ENCODE measurements around the gene SLC18B1. TPM values are rescaled to one million over a fixed set of nuclear protein-coding genes. Genes with fewer than 3 reads are reported as not detected.

SLC18B1 gene
- total and polyA plus RNA-seq, 10 donors = 6.0 to 19.1 (median 11.6) TPM

DNA sequence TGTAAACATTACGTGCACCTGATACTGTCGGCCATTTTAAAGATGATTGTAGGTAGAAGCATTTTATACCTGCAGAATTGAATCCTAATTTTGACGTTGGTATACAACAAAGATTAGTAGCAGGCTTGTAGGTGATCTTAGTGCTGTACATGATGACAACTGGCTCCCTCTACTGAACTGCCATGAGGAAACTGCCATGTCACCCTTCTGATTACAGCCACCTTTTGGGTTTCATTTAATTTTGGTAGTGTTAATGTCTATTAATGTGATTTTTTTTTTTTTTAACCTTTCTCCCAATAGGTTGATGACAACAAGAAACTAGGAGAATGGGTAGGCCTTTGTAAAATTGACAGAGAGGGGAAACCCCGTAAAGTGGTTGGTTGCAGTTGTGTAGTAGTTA lies 18.2 kb upstream of the SLC18B1 start:
- intact Hi-C loops (cut with DNase I; ENCODE audit: low total_unique reads) = no loop called here
- no peak for DNase-seq
- H3K27me3 ChIP-seq (replicated peaks in 1 of 7) = no peaks in the 10 kb centered on the region
- H3K4me1 ChIP-seq = peaks cover 23 to 66% (median 41%) of the 10 kb centered on the region in 6 donors
- no peaks in the 10 kb centered on the region for H3K9me3 ChIP-seq
- peak overlapping the region in 2 of 8 donors; percentile 49 to 96 for H3K27ac ChIP-seq
- peaks cover 0 to 57% (median 42%) of the 10 kb centered on the region in 6 donors for H3K36me3 ChIP-seq
- 51 to 63% (median 61%) methylated on average over 4 of the region's 4 CpGs for WGBS, 5 donors
- H3K4me3 ChIP-seq = peak overlapping the region in 5 of 8 donors; percentile 92 to 96 (median 93)
- no peak for TF ChIP-seq POLR2A (IDR thresholded peaks at IDR 0.05)

DNA sequence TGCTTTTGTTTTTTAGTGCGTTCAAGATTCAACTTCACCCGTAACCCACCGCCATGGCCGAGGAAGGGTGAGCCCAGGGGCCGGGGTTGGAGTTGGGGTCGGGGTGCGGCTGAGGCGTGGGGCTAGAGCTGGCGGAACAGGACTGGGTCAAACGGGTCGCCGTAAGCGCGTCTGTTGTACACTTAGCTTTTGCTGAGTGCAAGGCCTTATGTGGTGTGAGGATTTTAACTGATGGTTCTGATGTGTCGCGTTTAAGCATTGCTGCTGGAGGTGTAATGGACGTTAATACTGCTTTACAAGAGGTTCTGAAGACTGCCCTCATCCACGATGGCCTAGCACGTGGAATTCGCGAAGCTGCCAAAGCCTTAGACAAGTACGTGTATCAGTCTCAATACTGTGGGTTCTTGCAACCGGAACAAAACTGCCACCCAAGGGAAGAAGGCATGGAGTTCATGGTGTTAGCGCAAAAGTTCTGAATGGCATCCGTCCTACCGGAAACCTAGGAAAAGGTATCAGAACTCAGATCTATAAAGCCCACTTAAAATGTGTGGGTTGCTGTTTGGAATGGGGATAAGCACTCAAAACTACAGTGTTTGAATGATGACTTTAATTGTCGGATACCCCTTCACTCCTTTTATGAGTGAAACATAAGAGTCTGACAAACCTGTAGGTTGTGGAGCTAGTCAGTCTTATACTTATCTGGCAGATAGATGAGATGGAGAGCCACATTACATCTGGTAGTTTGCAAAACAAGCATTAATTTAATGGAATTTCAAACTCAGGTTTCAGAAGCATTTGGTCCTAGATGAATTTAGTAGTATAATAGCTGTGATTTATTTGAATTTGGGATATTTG lies 16.5 kb upstream of the SLC18B1 start:
- TF ChIP-seq, protein P1, sequence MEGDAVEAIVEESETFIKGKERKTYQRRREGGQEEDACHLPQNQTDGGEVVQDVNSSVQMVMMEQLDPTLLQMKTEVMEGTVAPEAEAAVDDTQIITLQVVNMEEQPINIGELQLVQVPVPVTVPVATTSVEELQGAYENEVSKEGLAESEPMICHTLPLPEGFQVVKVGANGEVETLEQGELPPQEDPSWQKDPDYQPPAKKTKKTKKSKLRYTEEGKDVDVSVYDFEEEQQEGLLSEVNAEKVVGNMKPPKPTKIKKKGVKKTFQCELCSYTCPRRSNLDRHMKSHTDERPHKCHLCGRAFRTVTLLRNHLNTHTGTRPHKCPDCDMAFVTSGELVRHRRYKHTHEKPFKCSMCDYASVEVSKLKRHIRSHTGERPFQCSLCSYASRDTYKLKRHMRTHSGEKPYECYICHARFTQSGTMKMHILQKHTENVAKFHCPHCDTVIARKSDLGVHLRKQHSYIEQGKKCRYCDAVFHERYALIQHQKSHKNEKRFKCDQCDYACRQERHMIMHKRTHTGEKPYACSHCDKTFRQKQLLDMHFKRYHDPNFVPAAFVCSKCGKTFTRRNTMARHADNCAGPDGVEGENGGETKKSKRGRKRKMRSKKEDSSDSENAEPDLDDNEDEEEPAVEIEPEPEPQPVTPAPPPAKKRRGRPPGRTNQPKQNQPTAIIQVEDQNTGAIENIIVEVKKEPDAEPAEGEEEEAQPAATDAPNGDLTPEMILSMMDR (IDR thresholded peaks at IDR 0.05 in 8 of 11, conservative IDR thresholded peaks at IDR 0.05 in 3 of 11) = no peak
- TF ChIP-seq POLR2A (IDR thresholded peaks at IDR 0.05) (no peak), POLR2AphosphoS5 (IDR thresholded peaks at IDR 0.05) (no peak)
- DNase-seq = no peak
- Histone ChIP-seq H3K27ac (peak overlapping the region; percentile 72 to 99 (median 96)), H3K9me3 (no peaks in the 10 kb centered on the region), H3K27me3 (replicated peaks in 1 of 7) (no peaks in the 10 kb centered on the region), H3K4me1 (peaks cover 23 to 62% (median 41%) of the 10 kb centered on the region in 6 donors), H3K36me3 (peaks cover 0 to 49% (median 40%) of the 10 kb centered on the region in 6 donors), H3K4me3 (peak overlapping the region; percentile 86 to 96 (median 92))
- WGBS, 5 donors = 0 to 2% (median 1%) methylated on average over 24 to 27 of the region's 27 CpGs
- intact Hi-C loops (cut with DNase I; ENCODE audit: low total_unique reads) = no loop called here

DNA sequence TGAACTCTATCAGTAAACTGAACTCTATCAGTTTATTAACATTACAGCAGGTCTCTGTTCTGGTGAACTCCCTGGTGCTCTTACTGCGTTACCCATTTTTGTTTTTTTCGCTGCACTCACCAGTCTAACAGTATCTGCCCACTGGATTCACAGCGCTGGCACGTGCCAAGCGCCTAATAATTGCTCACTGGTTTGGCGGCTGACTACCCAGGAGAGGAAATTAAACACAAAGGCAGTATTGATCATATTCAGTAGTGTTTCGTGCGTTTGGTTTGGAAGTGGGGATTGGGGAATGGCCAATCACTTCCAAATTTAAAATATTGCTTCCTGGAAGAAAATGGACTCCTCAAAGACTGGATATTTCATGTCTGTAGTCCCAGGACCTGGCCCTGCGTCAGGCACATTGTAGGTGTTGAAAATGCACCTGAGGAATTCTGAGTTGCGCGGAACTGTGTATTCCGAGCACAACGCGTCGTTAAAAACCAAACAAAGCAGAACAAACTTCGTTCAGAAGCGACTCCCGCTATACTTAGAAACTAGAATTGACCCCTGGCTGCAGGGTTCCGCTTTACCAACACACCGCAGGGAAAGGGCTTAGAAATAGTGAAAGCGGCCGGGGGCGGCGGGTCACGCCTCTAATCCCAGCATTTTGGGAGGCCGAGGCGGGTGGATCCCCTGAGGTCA lies 14.9 kb upstream of the SLC18B1 start:
- WGBS, 5 donors = 0 to 1% (median 1%) methylated on average over 27 of the region's 27 CpGs
- H3K36me3 ChIP-seq = peaks cover 0 to 33% (median 24%) of the 10 kb centered on the region in 6 donors
- peak; percentile 88 for DNase-seq
- peak overlapping the region; percentile 91 to 99 (median 96) for H3K27ac ChIP-seq
- TF ChIP-seq POLR2AphosphoS5 (IDR thresholded peaks at IDR 0.05) (peak in 1 of 3 donors; percentile 58), POLR2A (IDR thresholded peaks at IDR 0.05) (peak in 1 of 3 donors; percentile 71)
- TF ChIP-seq, protein P1 (IDR thresholded peaks at IDR 0.05 in 8 of 11, conservative IDR thresholded peaks at IDR 0.05 in 3 of 11) = no peak
- H3K4me1 ChIP-seq = peaks cover 23 to 48% (median 38%) of the 10 kb centered on the region in 6 donors
- intact Hi-C loops (cut with DNase I; ENCODE audit: low total_unique reads) = no loop called here
- no peaks in the 10 kb centered on the region for H3K9me3 ChIP-seq
- no peaks in the 10 kb centered on the region for H3K27me3 ChIP-seq (replicated peaks in 1 of 7)
- peak overlapping the region; percentile 89 to 96 (median 93) for H3K4me3 ChIP-seq

DNA sequence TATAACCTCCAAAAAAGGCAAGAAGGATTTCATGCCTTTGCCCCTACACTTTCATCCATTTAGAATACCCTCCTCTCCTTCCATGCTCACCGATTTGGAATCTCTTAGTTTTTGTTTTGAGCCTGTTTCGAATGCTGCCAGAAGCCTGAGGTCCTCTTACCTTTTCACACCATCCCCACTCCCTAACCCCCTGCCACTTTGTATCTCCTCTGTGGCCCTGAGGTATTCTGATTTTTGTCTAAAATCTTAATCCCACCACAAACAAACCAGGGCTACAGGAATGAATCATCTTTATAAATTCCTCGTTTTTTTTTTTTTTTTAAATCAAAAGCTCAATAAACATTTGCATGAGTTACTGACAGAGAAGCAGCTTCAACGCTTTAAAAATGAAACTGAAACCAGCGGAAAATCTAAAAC lies 14.3 kb upstream of the SLC18B1 start:
- Histone ChIP-seq H3K4me1 (peaks cover 22 to 42% (median 35%) of the 10 kb centered on the region in 6 donors), H3K27ac (peak overlapping the region; percentile 91 to 99 (median 96)), H3K4me3 (peak overlapping the region; percentile 89 to 96 (median 93)), H3K9me3 (no peaks in the 10 kb centered on the region), H3K36me3 (peaks cover 0 to 28% (median 19%) of the 10 kb centered on the region in 6 donors), H3K27me3 (replicated peaks in 1 of 7) (no peaks in the 10 kb centered on the region)
- no peak for DNase-seq
- WGBS, 5 donors = 0 to 3% (median 1%) methylated on average over 5 of the region's 5 CpGs
- TF ChIP-seq, protein P1 (IDR thresholded peaks at IDR 0.05 in 8 of 11, conservative IDR thresholded peaks at IDR 0.05 in 3 of 11) = no peak
- TF ChIP-seq POLR2AphosphoS5 (IDR thresholded peaks at IDR 0.05) (no peak), POLR2A (IDR thresholded peaks at IDR 0.05) (no peak)
- intact Hi-C loops (cut with DNase I; ENCODE audit: low total_unique reads) = no loop called here

Measured in spleen (tissue), 11 donors.